Esophagus muscularis mucosa (tissue), 3 donors: ENCODE data around the gene LATS1.

Experiments
- CTCF ChIP-seq, 3 experiments: fragments of 200-600 bp in 2 of 3; fragments of 450-650 bp in 1 of 3; sonication (generic) in 2 of 3; IDR thresholded peaks; one replicate each; pipeline ENCODE4 v1.5.1; 2017 to 2019; ENCODE audit warnings: antibody characterized with exemption in 3 of 3, mild to moderate bottlenecking in 2 of 3, moderate library complexity in 1 of 3
- EP300 ChIP-seq: sonication (generic); formaldehyde crosslinking; IDR thresholded peaks from one replicate; pipeline ENCODE4 v1.6.1; 2017; ENCODE audit warnings: antibody characterized with exemption

DNA sequence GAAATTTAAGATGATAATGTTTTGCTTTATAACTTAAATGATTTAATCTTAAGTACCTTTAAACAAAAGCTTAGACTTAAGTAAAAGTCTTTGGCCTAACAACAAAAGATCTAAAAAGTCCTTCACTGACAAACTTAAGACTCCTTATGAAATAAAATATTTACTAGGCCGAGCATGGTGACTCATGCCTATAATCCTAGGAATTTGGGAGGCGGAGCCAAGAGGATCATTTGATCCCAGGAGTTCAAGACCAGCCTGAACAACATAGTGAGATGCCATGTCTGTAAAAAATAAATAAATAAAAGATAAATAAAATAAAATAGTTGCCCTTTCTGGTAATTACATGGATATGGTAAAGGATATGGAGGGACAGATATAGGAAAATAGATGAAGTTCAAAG lies 81.8 kb downstream of the LATS1 start:
- no peak for TF ChIP-seq CTCF (IDR thresholded peaks at IDR 0.05)
- no peak for TF ChIP-seq EP300
